Ishikawa (cell line): ENCODE results near the gene RAI14.

Experiments
- CEBPB ChIP-seq: IDR thresholded peaks from 2 replicates; pipeline ENCODE4 v1.6.1; 2012
- CREB1 ChIP-seq: IDR thresholded peaks from 2 replicates; pipeline ENCODE4 v1.6.1; 2012; ENCODE audit warnings: low read depth
- EGR1 ChIP-seq: IDR thresholded peaks from 2 replicates; pipeline ENCODE4 v1.6.1; 2012
- EP300 ChIP-seq: IDR thresholded peaks from 2 replicates; pipeline ENCODE4 v1.6.1; 2012; ENCODE audit warnings: borderline replicate concordance
- FOXM1 ChIP-seq: IDR thresholded peaks from 2 replicates; pipeline ENCODE4 v1.6.1; 2012; ENCODE audit warnings: low read depth, borderline replicate concordance
- NFIC ChIP-seq: IDR thresholded peaks from 2 replicates; pipeline ENCODE4 v1.6.1; 2012
- RAD21 ChIP-seq: IDR thresholded peaks from 2 replicates; pipeline ENCODE4 v1.6.1; 2012; ENCODE audit warnings: low read depth
- TAF1 ChIP-seq: IDR thresholded peaks from 2 replicates; pipeline ENCODE4 v1.6.1; 2012; ENCODE audit warnings: low read depth, mild to moderate bottlenecking
- TCF12 ChIP-seq: IDR thresholded peaks from 2 replicates; pipeline ENCODE4 v1.6.1; 2012; ENCODE audit warnings: low read depth
- TEAD4 ChIP-seq: IDR thresholded peaks from 2 replicates; pipeline ENCODE4 v1.6.1; 2012
- YY1 ChIP-seq: IDR thresholded peaks from 2 replicates; pipeline ENCODE4 v1.6.1; 2012; ENCODE audit warnings: low read depth
- ZBTB7A ChIP-seq: IDR thresholded peaks from 2 replicates; pipeline ENCODE4 v1.6.1; 2012; ENCODE audit warnings: low read depth
- TF ChIP-seq, protein P1 (sequence below): IDR thresholded peaks from 2 replicates; pipeline ENCODE4 v1.6.1; 2012; ENCODE audit warnings: low read depth, mild to moderate bottlenecking
- TF ChIP-seq, protein P2 (sequence below): IDR thresholded peaks from 2 replicates; pipeline ENCODE4 v1.6.1; 2012
- TF ChIP-seq, protein P3 (sequence below): IDR thresholded peaks from 2 replicates; pipeline ENCODE4 v1.6.1; 2012

Gene RAI14

DNA sequence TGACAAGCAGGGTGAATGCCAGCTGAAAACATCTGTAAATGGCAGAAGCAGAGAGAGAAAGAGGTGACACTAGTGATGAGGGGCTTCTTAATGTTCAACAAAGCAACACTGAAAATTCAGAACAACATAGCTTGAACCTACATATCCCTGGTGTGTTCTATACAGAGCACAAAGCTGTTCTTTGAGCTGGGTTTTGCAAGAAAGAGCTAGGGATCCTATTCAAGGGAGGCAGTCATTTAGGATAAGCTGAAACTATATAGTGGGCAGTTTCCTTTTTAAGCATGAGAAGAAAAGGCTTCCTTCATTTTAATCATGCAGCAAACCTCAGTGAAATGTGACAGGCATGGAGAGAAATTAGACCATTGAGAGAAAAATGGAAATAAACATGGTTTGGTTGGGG, 45.6 kb upstream of the RAI14 start:
- TF ChIP-seq NFIC (no peak), FOXM1 (no peak), YY1 (no peak), TAF1 (no peak), TCF12 (no peak), TEAD4 (no peak), ZBTB7A (no peak), RAD21 (no peak), EGR1 (no peak), CREB1 (no peak)
- TF ChIP-seq, protein P1, sequence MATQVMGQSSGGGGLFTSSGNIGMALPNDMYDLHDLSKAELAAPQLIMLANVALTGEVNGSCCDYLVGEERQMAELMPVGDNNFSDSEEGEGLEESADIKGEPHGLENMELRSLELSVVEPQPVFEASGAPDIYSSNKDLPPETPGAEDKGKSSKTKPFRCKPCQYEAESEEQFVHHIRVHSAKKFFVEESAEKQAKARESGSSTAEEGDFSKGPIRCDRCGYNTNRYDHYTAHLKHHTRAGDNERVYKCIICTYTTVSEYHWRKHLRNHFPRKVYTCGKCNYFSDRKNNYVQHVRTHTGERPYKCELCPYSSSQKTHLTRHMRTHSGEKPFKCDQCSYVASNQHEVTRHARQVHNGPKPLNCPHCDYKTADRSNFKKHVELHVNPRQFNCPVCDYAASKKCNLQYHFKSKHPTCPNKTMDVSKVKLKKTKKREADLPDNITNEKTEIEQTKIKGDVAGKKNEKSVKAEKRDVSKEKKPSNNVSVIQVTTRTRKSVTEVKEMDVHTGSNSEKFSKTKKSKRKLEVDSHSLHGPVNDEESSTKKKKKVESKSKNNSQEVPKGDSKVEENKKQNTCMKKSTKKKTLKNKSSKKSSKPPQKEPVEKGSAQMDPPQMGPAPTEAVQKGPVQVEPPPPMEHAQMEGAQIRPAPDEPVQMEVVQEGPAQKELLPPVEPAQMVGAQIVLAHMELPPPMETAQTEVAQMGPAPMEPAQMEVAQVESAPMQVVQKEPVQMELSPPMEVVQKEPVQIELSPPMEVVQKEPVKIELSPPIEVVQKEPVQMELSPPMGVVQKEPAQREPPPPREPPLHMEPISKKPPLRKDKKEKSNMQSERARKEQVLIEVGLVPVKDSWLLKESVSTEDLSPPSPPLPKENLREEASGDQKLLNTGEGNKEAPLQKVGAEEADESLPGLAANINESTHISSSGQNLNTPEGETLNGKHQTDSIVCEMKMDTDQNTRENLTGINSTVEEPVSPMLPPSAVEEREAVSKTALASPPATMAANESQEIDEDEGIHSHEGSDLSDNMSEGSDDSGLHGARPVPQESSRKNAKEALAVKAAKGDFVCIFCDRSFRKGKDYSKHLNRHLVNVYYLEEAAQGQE = no peak

DNA sequence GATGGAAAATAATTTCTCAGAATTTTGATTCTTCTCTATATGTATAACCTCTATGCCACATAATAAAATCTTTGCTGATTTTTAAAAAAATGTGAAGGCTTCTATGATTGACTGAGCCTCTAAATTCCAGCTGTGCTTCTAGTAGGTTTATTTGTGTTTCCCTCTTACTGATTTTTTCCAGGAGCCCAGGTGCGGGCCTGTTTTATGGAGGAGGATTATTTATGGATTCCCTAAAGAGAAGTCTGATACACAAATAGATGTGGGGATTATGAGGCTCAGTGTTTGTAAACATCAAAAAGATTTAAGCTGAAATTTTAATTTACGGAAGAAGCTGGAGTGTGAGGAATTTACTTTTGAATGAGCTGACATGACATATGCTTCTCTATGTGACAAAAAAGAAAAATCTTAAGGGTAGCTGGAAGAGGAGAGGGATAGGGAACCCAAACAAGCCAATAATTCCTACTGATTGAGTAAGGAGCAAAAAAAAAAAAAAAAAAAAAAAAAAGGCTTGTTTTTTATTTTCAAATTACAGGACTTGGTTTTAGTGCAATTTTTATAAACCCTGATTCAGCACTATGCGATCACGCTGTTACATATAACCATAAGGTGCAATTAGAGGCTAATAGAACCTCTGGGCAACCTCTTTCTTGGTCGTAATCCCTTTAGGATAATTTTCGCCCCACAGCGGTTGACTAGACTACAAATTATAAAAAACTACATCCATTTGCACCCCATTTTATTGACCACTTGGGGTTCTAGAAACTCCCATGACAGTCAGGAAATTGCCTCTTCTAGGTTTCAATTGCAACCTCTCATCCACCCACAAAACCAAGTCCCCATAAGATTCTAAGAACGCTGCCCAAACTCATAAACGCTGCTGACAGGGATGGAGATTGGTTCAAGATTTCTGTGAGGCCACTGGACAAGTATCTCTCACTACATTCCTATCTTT, 44.4 kb upstream of the RAI14 start:
- TF ChIP-seq FOXM1 = no peak
- TF ChIP-seq EGR1 = no peak
- TF ChIP-seq ZBTB7A = no peak
- TF ChIP-seq TEAD4 = no peak
- no peak for TF ChIP-seq NFIC
- no peak for TF ChIP-seq CEBPB
- no peak for TF ChIP-seq EP300
- no peak for TF ChIP-seq RAD21
- TF ChIP-seq, protein P2, sequence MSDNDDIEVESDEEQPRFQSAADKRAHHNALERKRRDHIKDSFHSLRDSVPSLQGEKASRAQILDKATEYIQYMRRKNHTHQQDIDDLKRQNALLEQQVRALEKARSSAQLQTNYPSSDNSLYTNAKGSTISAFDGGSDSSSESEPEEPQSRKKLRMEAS = no peak
- TF ChIP-seq, protein P3, sequence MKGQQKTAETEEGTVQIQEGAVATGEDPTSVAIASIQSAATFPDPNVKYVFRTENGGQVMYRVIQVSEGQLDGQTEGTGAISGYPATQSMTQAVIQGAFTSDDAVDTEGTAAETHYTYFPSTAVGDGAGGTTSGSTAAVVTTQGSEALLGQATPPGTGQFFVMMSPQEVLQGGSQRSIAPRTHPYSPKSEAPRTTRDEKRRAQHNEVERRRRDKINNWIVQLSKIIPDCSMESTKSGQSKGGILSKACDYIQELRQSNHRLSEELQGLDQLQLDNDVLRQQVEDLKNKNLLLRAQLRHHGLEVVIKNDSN = no peak
- TF ChIP-seq TCF12 = no peak
- TF ChIP-seq CREB1 = no peak
- TF ChIP-seq, protein P1 = no peak
- TF ChIP-seq TAF1 = no peak
- TF ChIP-seq YY1 = no peak

DNA sequence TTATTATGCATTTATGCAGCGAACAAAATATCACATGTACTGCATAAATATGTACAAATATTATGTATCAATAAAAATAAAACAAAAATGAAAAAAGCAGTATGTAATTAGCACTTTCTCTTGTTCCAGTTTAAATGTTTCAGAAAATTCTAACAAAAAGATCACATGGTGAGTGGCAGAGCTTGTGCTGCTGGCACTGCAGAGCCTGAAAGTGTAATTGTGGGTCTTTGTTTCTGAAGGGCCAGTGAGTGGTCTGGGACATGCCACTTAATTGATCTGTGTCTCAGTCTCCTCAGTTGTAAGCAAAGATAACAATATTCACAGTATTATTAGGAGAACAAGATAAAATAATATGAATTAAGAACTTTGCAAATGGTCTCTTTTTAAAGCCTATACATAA, 39.5 kb upstream of the RAI14 start:
- no peak for TF ChIP-seq CREB1
- TF ChIP-seq, protein P2 = no peak
- TF ChIP-seq EP300 = no peak
- no peak for TF ChIP-seq TAF1
- TF ChIP-seq, protein P1 = no peak
- no peak for TF ChIP-seq TCF12
- TF ChIP-seq RAD21 = no peak
- TF ChIP-seq, protein P3 = no peak
- TF ChIP-seq ZBTB7A = no peak
- no peak for TF ChIP-seq NFIC
- no peak for TF ChIP-seq FOXM1
- TF ChIP-seq YY1 = no peak
- no peak for TF ChIP-seq CEBPB
- no peak for TF ChIP-seq EGR1
- no peak for TF ChIP-seq TEAD4
